Inferior parietal cortex (tissue), 1 donor: ENCODE results near the gene AMBP.

Experiments
- DNase-seq: peaks from one replicate; pipeline ENCODE4 v3.0.0-alpha.2; 2016; ENCODE audit errors: extremely low spot score

AMBP gene

GRCh38 chr9:114072184-114073140 is 5.6 kb downstream of the AMBP start:
- peak; percentile 5 for DNase-seq

DNA sequence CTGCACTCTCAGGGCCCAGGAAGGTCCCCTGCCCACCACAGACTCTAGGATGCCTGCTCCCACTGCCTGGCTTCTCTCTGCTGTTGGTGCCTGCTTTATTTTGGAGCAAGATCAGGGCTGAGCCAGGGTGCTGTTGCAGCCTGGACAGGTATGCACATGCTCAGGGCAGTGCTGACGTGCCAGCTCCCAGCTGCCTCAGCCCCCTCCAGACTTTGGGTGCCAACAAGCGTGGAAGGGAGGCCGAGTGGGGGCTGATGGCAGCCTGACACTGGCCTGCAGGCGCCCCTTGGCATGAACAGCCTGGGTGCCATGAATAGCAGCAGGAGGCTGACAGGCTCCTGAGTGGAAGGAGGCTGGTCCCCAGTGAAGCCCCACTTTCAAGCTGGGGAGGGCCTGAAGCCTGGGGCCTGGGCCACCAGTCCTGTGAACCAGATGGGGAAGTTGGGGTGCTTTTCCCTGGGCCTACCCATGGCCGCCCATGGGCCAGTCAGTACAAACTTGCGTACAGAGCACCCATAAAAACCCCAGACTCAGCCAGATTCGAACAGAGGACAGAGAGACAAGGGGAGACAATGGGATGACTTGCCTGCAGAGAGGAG is 6.8 kb downstream of the AMBP start:
- no peak for DNase-seq

DNA sequence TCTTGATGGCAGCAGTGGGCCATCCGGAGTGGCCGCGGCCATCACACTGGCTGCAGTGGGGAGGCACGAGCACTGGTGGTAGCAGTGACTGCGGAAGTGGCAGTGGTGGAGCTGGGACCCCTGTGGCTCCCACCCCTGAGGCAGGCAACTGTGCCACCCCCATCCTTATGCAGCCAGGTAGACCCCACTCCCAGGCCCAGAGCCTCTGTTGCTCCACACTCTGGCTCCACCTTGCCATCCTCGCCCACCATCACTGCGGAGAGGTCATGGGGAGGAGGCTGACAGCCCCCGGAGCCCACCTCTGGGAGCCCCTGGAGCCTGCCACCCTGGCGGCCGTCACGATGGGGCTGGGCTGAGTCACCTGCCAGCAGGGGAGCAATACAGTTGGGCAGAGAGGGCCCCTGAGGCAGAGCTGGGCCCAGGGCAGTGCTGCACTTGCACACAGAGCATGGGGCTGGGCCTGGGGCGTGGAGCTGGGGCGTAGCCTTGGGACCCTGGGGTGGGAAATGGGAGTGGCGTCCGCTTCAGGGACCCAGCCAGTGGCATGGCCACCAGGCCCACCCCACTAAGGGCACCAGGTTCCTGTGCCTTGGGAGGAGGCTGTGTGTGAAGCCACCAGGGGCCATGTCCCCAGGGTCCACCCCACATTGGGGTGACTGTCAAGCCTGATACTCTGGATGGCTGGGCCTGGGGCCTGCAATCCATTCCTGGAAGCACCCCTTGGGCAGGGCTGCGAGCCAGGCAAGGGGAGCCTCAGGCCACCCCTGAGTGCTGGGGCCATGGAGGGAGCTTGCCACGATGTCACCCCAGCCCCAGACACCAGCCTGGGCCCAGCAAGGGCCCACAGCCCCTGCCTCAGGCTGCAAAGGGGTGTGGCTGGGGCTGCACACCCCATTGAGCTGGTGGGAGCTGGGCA is 7.7 kb downstream of the AMBP start:
- no peak for DNase-seq

DNA sequence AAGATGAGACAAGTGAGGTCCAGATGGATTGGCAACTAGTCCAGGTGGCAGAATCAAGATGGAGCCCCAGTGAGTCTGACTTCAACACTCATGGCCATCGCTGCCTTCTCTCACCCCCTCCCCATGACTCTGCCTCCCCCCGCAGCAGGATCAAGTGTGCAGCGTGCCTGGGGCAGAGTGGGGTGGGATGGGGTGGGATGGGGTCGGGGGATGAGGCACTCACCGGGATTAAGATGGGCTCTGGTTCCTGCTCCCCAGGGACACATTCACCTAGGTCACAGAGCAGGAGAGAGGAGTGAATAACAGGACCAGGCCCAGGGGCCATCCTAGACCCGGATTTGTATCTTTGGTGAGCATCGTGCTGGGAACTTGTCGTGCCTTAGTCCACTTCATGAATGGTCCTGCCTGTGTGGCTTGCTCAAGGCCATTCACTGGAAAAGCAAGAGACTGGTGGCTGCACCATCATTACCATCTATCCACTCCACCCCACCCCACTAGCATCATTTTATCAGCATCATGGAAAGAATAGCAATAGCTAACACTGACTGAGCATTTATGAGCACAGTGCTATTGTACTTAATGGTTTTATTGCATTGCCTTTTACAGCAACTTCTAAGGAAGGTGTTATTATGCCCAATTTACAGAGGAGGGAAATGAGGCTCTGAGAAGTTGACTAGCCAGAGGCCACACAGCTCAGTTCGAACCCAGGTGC is 8.5 kb downstream of the AMBP start:
- no peak for DNase-seq

DNA sequence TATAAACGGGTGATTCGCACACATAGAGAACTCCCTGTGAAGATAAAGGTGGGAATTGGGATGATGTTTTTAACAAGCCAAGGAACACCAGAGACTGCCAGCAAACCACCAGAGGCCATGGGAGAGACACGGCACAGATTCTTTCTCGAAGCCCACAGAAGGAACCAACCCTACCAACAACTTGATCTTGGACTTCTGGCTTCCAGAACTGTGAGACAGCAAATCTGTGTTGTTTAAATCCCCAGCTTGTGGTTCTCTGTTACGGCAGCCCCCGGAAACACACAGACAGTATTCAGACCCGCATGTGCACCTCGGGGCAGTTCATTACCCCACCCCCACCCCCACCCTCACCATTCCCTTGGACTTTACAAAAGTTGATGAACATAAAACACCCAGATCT is 12.8 kb downstream of the AMBP start:
- no peak for DNase-seq

DNA sequence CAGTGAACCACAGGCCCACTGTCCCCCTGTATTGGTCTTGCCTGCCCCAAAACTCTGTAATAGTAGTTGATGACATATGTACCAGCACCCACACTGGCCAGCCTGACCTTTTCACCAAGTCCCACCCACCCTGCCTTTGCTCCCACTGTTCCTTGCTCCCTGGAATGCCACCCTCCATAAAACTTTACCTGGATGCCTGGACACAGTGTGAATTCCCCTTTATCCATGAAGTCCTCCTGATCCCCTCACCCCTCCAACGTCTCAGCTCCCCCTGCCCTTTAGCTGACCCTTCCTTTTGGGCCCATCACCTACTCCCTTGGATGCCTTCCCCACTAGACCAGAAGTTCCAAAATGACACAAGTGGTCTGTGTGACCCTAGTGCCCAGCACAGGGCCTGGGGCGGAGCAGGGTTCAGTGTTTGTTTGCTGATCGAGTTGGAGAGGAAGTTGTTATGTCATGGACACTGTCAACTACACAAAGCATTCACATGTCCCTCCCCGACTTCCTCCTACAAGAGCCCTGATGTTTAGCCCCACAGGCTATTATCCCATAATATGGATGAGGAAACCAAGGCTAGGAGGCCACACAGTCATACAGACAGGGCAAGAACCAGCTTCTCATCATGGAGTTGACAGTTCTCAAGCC is 16.1 kb downstream of the AMBP start:
- DNase-seq, result no peak

DNA sequence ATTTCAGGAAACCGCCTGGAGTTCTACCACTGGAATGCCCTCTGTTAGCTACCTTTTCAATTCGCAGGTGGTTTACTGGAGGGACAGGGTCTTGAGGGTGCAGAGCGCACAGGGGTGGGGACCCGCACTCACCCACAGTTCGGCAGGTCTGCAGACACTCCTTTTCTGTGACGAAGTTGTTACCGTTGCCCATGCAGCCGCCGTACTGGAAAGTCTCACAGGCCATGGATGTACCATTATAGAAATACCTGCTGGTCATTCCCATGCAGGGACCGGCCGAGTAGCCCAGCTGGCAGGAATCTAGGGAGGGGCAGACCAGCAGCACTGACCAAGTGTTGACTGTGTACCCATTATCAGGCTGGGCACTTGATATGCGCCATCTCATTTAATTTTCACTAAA is 16.8 kb downstream of the AMBP start:
- no peak for DNase-seq

DNA sequence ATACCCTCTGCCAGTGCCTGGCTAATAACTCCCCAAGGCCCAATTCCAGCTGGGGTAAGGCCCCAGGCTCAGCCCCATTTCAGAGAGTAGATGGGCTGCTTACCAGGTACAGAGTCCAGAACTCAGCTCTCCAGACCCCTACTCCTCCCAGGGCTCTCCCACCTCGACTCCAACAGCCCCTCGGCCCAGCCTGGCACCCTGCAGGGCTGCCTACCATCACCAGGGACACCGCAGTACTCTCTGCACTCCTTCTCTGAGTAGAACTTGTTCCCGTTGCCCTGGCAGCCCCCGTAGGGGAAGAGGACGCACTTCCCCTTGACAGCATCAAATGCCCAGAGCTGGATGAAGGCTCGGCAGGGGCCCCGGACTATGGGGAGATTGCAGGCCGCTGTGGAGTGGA is 17.4 kb downstream of the AMBP start:
- no peak for DNase-seq

- no peak for DNase-seq
Observed at GRCh38 chr9:114060070-114060469, 18.0 kb downstream of the AMBP start.

DNA sequence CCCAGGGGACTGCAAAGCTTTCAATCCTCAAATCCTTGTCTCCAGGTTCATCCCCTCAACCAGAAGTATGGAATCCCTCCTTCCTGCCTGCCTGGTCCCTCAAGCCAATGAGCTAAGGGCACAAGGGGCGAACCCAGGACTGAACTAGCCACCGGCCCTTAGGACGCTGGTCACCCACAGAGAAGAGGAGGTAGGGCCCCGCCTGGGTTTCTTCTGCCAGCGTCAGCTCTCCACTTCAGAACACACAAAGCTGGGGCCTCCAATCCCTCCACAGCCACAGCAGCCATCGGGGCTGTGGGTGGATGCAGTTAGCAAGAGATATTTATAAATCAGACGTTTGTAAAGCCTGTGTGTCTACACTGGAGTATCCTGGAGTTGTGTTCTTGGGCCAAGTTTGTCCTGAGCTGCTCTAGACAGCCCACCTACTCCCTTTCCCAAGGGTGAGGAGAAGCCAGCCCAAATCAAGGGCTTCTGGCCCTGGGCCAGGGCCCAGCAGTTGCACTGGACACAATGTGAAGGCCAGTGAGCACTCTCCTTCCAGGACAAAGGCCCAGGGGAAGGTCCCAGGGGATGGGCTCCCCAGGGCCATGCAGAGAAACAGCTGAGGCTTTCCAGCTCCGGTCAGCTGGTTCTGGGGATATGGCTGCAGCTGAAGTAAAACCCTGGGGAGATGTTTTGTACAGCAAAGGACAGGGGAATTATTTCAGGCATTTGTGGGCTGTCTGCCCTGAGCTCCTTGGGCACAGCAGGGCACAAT is 18.9 kb downstream of the AMBP start:
- no peak for DNase-seq

- DNase-seq, result no peak
Observed at GRCh38 chr9:114058688-114059046, 19.4 kb downstream of the AMBP start.

DNA sequence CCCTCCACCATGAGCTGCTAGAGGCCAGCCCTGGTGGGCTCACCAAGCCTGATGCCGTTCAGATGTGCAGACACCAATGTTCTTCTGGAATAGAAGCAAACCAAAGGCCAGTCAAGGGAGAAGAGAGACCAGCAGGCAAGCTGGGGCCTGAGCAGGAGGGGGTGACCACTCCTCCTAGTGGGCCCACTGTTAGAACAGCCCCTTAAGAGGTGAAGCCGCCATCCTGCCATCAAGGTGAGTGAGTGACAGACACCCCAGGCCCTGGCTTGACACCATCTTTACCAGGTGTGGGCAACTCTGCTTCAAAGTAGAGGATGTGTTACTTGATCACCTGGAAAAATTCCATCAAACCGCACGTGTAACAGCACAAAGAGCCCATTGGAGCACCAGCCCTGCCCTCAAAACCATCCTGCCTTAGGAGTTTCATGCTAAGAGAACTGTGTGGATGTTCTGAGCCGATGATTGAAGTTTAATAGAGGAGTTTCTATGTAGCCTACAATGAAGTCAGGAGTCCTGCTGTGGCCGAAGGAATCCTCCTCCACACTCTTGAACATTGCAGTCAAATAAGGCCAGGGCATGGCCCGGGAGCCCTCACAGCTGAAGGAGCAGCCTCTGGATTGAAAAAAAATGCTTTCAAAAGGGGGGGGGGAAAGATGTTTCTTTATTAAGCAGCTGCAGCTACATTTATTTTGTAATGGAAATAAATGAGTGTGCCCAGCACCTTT is 20.8 kb downstream of the AMBP start:
- no peak for DNase-seq

GRCh38 chr9:114056527-114056926 is 21.6 kb downstream of the AMBP start:
- DNase-seq, result no peak

GRCh38 chr9:114055894-114056293 is 22.2 kb downstream of the AMBP start:
- no peak for DNase-seq

- no peak for DNase-seq
Observed at GRCh38 chr9:114055061-114055460, 23.0 kb downstream of the AMBP start.

DNA sequence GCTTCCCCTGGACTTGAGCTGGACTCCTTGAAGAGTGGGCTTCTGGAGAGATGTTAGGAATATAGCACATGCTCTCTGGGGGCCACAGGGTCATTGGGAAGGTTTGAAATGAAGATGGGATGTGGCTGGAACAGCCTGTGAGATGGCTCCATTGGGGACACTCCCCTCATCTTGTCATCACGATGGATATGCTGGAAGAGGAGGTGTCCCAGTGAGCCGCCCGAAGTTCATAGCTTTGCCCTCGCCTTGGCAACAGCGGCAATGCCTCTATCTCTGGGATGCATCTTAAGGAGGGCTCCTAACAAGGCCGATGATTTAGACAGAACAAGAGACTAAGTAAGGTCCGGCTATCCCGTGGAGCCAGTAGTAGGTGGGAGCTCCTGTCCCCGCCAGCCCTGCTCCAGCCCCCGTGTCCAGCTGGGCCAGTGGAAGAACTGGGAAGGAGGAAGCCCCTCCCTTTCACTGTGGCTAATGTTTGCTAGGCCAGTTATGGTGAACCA is 23.9 kb downstream of the AMBP start:
- no peak for DNase-seq

GRCh38 chr9:114053246-114054005 is 24.7 kb downstream of the AMBP start:
- DNase-seq, result no peak

- no peak for DNase-seq
Observed at GRCh38 chr9:114051706-114052105, 26.4 kb downstream of the AMBP start.

DNA sequence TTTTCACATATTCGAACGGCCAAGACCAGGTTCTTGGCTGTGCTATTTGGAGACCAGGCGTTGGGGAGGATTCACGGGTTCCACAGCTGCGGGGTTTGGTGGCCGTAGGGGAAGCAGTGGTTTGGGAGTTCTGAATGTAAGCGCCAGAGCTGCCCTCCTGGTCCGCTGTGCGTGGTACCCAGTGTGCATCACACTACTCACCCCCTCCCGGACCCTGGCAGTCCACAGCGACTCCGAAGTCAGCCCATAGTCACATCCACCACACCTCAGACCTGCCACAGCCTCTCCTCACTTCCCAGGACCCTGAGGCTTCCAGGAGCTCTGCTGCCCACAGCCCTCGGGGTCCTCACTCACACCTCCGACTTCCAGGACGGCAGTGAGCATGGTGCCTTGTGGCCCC is 26.8 kb downstream of the AMBP start:
- no peak for DNase-seq
